Endothelial cell of umbilical vein (primary cell): ENCODE measurements around the gene ARNT2. TPM values are rescaled to one million over a fixed set of nuclear protein-coding genes. Genes with fewer than 3 reads are reported as not detected.

Experiments used
- BruUV-seq: library from RNA; stranded (reverse); fragments of 400-500 nt; replicated peaks from 2 replicates; lab custom pipeline; 2021; lab: Mats Ljungman, UMichigan
- CTCF ChIA-PET: fragments of 300-600, 350-600 bp; sonication (Branson Sonifier 250); formaldehyde crosslinking; loops from one replicate; lab custom pipeline; 2021; ENCODE audit warnings: antibody characterized with exemption, inconsistent platforms; lab: Charles Lee
- POLR2A ChIA-PET: fragments of 300-600, 350-600 bp; sonication (Branson Sonifier 250); formaldehyde crosslinking; loops from one replicate; lab custom pipeline; 2021; ENCODE audit warnings: antibody characterized with exemption, inconsistent platforms; lab: Charles Lee
- DNase-seq: peaks from one replicate; pipeline ENCODE4 v3.0.0-alpha.2; 2011; ENCODE audit warnings: low read depth, low spot score
- FAIRE-seq: peaks from 2 replicates; lab custom pipeline; 2011; peaks lifted over from hg19 to GRCh38; lab: Jason Lieb, UNC
- H2AFZ ChIP-seq: 2 replicates; pipeline ENCODE4 v1.6.0; 2012; ENCODE audit warnings: low read depth, low read length, control low read depth, inconsistent platforms
- H3K27ac ChIP-seq: 2 replicates; pipeline ENCODE4 v1.5.1; 2011; ENCODE audit warnings: low read depth, mild to moderate bottlenecking, control low read depth, low read length, moderate library complexity; ENCODE audit not compliant: insufficient read depth
- H3K27me3 ChIP-seq, 2 experiments: 2 replicates each; pipeline versions ENCODE4 v1.6.0 to v1.6.1; 2011; ENCODE audit warnings: low read length in 2 of 2, mixed read lengths in 1 of 2; ENCODE audit not compliant: control insufficient read depth in 2 of 2, insufficient read depth in 2 of 2
- H3K36me3 ChIP-seq, 2 experiments: 2 replicates in 1 of 2; 3 replicates in 1 of 2; pipeline ENCODE4 v1.5.1; 2011; ENCODE audit warnings: low read length in 2 of 2, mild to moderate bottlenecking in 1 of 2, moderate library complexity in 1 of 2; ENCODE audit not compliant: control insufficient read depth in 2 of 2, insufficient read depth in 2 of 2; ENCODE audit errors: extremely low read depth in 1 of 2
- H3K4me1 ChIP-seq: 3 replicates; pipeline ENCODE4 v1.5.1; 2011; ENCODE audit warnings: mild to moderate bottlenecking, low read length; ENCODE audit not compliant: control insufficient read depth, insufficient read depth; ENCODE audit errors: extremely low read depth
- H3K4me2 ChIP-seq: 2 replicates; pipeline ENCODE4 v1.6.1; 2011; ENCODE audit warnings: low read length, control low read depth, mixed read lengths; ENCODE audit not compliant: insufficient read depth
- H3K4me3 ChIP-seq, 3 experiments: fragments of 200-600 bp in 1 of 3; sonication (generic), shearing (Covaris generic) in 1 of 3; replicated peaks in 1 of 3; 2 replicates each; pipeline ENCODE4 v1.5.1; 2011 to 2016; ENCODE audit warnings: control low read depth in 3 of 3, low read length in 3 of 3, mild to moderate bottlenecking in 2 of 3, inconsistent platforms in 1 of 3, low read depth in 1 of 3, moderate library complexity in 1 of 3; ENCODE audit not compliant: insufficient read depth in 1 of 3
- H3K79me2 ChIP-seq: 2 replicates; pipeline ENCODE4 v1.6.0; 2012; ENCODE audit warnings: low read length, inconsistent platforms; ENCODE audit not compliant: control insufficient read depth, insufficient read depth
- H3K9ac ChIP-seq: replicated peaks from 2 replicates; pipeline ENCODE3; 2011; ENCODE audit warnings: low read length, control low read depth; ENCODE audit not compliant: insufficient read depth; ENCODE audit errors: extremely low read depth
- H3K9me1 ChIP-seq: replicated peaks from 3 replicates; pipeline ENCODE4 v1.6.0; 2011; ENCODE audit warnings: mild to moderate bottlenecking, low read length; ENCODE audit not compliant: control insufficient read depth, insufficient read depth; ENCODE audit errors: extremely low read depth
- H3K9me3 ChIP-seq: replicated peaks from 2 replicates; pipeline ENCODE4 v1.5.1; 2012; ENCODE audit warnings: low read length, inconsistent platforms; ENCODE audit not compliant: control insufficient read depth, insufficient read depth
- H4K20me1 ChIP-seq: replicated peaks from 2 replicates; pipeline ENCODE3; 2011; ENCODE audit warnings: mild to moderate bottlenecking, low read length; ENCODE audit not compliant: control insufficient read depth, insufficient read depth; ENCODE audit errors: extremely low read depth
- EZH2 ChIP-seq: IDR thresholded peaks from 2 replicates; pipeline ENCODE4 v1.6.1; 2012; ENCODE audit warnings: borderline replicate concordance, low read depth, mild to moderate bottlenecking, moderate library complexity, low read length, inconsistent platforms; ENCODE audit not compliant: severe bottlenecking
- FOS ChIP-seq: IDR thresholded peaks from 2 replicates; pipeline ENCODE4 v1.6.1; 2011; ENCODE audit warnings: mild to moderate bottlenecking, low read length, moderate library complexity, borderline replicate concordance; ENCODE audit not compliant: insufficient read depth
- GATA2 ChIP-seq: IDR thresholded peaks from 2 replicates; pipeline ENCODE4 v1.7.0; 2011; ENCODE audit warnings: low read depth, mild to moderate bottlenecking, moderate library complexity, mixed read lengths, low read length; ENCODE audit not compliant: insufficient read length, insufficient read depth
- JUN ChIP-seq: IDR thresholded peaks from 2 replicates; pipeline ENCODE4 v1.6.1; 2011; ENCODE audit warnings: borderline replicate concordance, low read depth; ENCODE audit not compliant: insufficient read length, insufficient read depth
- MYC ChIP-seq: IDR thresholded peaks from one replicate; pipeline ENCODE4 v1.6.1; 2011; ENCODE audit warnings: mild to moderate bottlenecking, low read depth, low read length
- POLR2A ChIP-seq: IDR thresholded peaks from 2 replicates; pipeline ENCODE4 v1.6.1; 2012; ENCODE audit warnings: low read depth, mild to moderate bottlenecking, control low read depth, low read length
- POLR2AphosphoS5 ChIP-seq: IDR thresholded peaks from 2 replicates; pipeline ENCODE4 v1.6.1; 2012; ENCODE audit warnings: low read depth, mild to moderate bottlenecking, control low read depth, low read length, moderate library complexity; ENCODE audit not compliant: insufficient read depth
- dilution Hi-C: fragments of 300-500 bp; cut with MboI; formaldehyde crosslinking; loops from one replicate; pipeline ENCODE4 v1.15.0; 2019; ENCODE audit warnings: low sequenced_read_pairs; ENCODE audit not compliant: extremely low pct_ligation_motif_present
- intact Hi-C: fragments of 100-400 bp; cut with micrococcal nuclease; formaldehyde crosslinking; loops from one replicate; pipeline ENCODE4 v1.10.0; 2022
- polyA plus RNA-seq, 4 experiments: library from polyadenylated mRNA; depleted of rRNA in 3 of 4; stranded (reverse) in 3 of 4; unstranded in 1 of 4; fragments of >200 nt; gene quantifications; 2 replicates each; pipeline versions ENCODE4 v1.2.1 to v1.2.3, GENCODE V29; 2011 to 2012; ENCODE audit warnings: missing spikeins in 1 of 4
- total RNA-seq: library from RNA; stranded (reverse); gene quantifications from 2 replicates; pipeline ENCODE4 v1.2.3, GENCODE V29; 2021
- TF ChIP-seq, protein P1 (sequence below), 2 donors: IDR thresholded peaks; 1 replicate in 1 of 2; 2 replicates in 1 of 2; pipeline ENCODE4 v1.5.1; 2011; ENCODE audit warnings: low read length in 2 of 2, mild to moderate bottlenecking in 2 of 2, moderate library complexity in 2 of 2, control low read depth in 1 of 2, inconsistent platforms in 1 of 2, low read depth in 1 of 2; ENCODE audit not compliant: insufficient read depth in 1 of 2; ENCODE audit errors: extremely low read depth in 1 of 2
- TF ChIP-seq, protein P2 (sequence below): IDR thresholded peaks from 2 replicates; pipeline ENCODE4 v1.6.1; 2011; ENCODE audit not compliant: insufficient read depth, insufficient read length

Gene ARNT2
- total and polyA plus RNA-seq, 2 donors (not counting 3 experiments of a cell fraction or from before 2014, with no cell fraction given), result 0.03 to 0.20 TPM

DNA sequence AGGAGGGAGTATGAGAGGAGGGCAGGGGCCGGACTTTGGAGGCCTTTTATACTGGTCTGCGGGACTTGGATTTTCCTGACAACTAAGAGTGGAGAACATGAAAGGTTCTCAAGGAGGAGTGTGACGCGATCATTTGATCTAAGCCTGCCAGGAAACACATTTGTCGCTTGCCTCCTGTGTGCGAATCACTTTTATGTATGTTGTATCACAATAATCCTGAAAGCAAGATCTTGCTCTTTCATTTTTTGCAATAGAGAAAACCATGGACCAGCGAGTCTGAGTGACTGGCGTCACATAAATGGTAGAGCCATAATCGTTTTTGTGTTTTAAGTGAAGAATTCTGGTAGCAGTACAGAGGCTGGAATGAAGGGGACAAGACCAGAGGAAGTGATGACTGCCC lies 100.7 kb downstream of the ARNT2 start:
- H3K79me2 ChIP-seq, result no peaks in the 10 kb centered on the region
- H3K4me1 ChIP-seq, result no peaks in the 10 kb centered on the region
- ChIA-PET POLR2A (no interaction called here), CTCF (no interaction called here)
- H2AFZ ChIP-seq, result no peak overlapping the region
- no peaks in the 10 kb centered on the region for H4K20me1 ChIP-seq
- H3K27me3 ChIP-seq, result no peaks in the 10 kb centered on the region
- no peak overlapping the region for H3K27ac ChIP-seq
- intact Hi-C loops, result no loop called here
- BruUV-seq, result no TSS peak
- no peaks in the 10 kb centered on the region for H3K9me1 ChIP-seq
- no peak overlapping the region for H3K9ac ChIP-seq
- no peaks in the 10 kb centered on the region for H3K9me3 ChIP-seq
- no peak overlapping the region for H3K4me2 ChIP-seq
- H3K36me3 ChIP-seq, result no peaks in the 10 kb centered on the region
- dilution Hi-C loops, result no loop called here
- FAIRE-seq, result no peak
- no peak overlapping the region for H3K4me3 ChIP-seq
- TF ChIP-seq EZH2, result no peak
- TF ChIP-seq, protein P1, sequence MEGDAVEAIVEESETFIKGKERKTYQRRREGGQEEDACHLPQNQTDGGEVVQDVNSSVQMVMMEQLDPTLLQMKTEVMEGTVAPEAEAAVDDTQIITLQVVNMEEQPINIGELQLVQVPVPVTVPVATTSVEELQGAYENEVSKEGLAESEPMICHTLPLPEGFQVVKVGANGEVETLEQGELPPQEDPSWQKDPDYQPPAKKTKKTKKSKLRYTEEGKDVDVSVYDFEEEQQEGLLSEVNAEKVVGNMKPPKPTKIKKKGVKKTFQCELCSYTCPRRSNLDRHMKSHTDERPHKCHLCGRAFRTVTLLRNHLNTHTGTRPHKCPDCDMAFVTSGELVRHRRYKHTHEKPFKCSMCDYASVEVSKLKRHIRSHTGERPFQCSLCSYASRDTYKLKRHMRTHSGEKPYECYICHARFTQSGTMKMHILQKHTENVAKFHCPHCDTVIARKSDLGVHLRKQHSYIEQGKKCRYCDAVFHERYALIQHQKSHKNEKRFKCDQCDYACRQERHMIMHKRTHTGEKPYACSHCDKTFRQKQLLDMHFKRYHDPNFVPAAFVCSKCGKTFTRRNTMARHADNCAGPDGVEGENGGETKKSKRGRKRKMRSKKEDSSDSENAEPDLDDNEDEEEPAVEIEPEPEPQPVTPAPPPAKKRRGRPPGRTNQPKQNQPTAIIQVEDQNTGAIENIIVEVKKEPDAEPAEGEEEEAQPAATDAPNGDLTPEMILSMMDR (IDR thresholded peaks at IDR 0.05; ENCODE audit: extremely low read depth in 1 of 2, insufficient read depth in 1 of 2, low read depth in 1 of 2, low read length in 2 of 2), result no peak
- no peak for DNase-seq

DNA sequence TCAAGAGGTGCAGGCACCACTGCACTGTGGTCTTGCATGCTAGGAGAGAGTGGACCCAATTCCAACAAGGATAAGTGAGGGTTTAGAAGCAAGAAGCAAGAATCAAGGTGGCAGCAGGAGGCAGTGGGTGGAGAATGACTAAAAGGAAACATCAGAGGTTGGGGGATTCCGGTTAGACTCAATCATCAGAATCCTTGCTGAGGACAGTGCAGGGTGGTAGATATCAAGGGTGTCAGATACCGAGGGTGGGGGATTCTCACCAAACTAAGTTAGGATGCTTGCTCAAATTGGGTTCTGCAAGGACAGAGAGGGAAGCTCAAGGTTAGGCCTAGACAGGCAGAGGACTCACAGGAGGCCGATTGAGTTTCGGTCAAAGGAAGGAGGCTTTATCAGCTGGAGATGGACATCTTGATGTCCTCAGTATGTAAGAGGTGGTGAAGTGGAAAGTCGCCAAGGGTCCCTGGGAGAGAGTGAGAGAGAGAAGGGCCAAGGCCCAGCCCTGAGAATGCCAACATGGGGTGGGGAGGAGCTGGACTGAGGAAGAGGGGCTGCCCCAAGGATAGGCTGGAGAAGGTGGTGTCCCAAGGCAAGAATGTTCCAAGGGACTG lies 102.2 kb downstream of the ARNT2 start:
- Histone ChIP-seq H2AFZ (no peak overlapping the region), H3K9me1 (no peaks in the 10 kb centered on the region), H3K4me2 (no peak overlapping the region), H3K36me3 (no peaks in the 10 kb centered on the region), H3K79me2 (no peaks in the 10 kb centered on the region), H3K4me1 (no peaks in the 10 kb centered on the region), H3K9ac (no peak overlapping the region), H3K9me3 (no peaks in the 10 kb centered on the region), H3K27ac (no peak overlapping the region), H3K27me3 (no peaks in the 10 kb centered on the region), H4K20me1 (no peaks in the 10 kb centered on the region), H3K4me3 (no peak overlapping the region)
- intact Hi-C loops (no loop called here), dilution Hi-C loops (no loop called here)
- TF ChIP-seq, protein P2, sequence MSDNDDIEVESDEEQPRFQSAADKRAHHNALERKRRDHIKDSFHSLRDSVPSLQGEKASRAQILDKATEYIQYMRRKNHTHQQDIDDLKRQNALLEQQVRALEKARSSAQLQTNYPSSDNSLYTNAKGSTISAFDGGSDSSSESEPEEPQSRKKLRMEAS, result no peak
- TF ChIP-seq, protein P1 (IDR thresholded peaks at IDR 0.05; ENCODE audit: extremely low read depth in 1 of 2, insufficient read depth in 1 of 2, low read depth in 1 of 2, low read length in 2 of 2), result no peak
- TF ChIP-seq POLR2AphosphoS5 (no peak), JUN (no peak), GATA2 (no peak), EZH2 (no peak), POLR2A (no peak), FOS (no peak), MYC (no peak)
- CTCF ChIA-PET, result no interaction called here
- POLR2A ChIA-PET, result no interaction called here
- DNase-seq (no peak), FAIRE-seq (no peak)
- BruUV-seq, result no TSS peak
